Measurements from ENCODE around the gene TMEM132C. TPM values are rescaled to one million over a fixed set of nuclear protein-coding genes. Genes with fewer than 3 reads are reported as not detected.

Gene TMEM132C
- total and polyA plus RNA-seq, 2 donors (not counting 1 experiment from before 2014, with no cell fraction given), result not detected

- ATAC-seq (ENCODE audit: low read depth) (no peak), DNase-seq (no peak)
- Mint-ChIP-seq H3K4me1 (no peaks in the 10 kb centered on the region), H3K4me3 (no peak overlapping the region), H3K27ac (no peak overlapping the region), H3K9me3 (ENCODE audit: insufficient read depth) (peaks cover 2% of the 10 kb centered on the region), H3K27me3 (no peaks in the 10 kb centered on the region)
- Histone ChIP-seq H3K9ac (ENCODE audit: low read length) (no peak overlapping the region), H3K4me2 (replicated peaks; ENCODE audit: low read depth, low read length, poor library complexity, severe bottlenecking) (no peak overlapping the region), H3K4me1 (ENCODE audit: control insufficient read depth in 2 of 2, insufficient read depth in 2 of 2, low read length in 2 of 2) (no peaks in the 10 kb centered on the region), H3K27ac (ENCODE audit: low read length in 2 of 2) (no peak overlapping the region), H3K79me2 (ENCODE audit: control insufficient read depth, insufficient read depth, low read length) (no peaks in the 10 kb centered on the region), H4K20me1 (ENCODE audit: control insufficient read depth, insufficient read depth, low read length, poor library complexity, severe bottlenecking) (no peaks in the 10 kb centered on the region), H3K9me3 (ENCODE audit: control extremely low read depth in 1 of 3, control insufficient read depth in 2 of 3, insufficient read depth in 1 of 3, low read length in 2 of 3) (peaks cover 0 to 21% (median 0%) of the 10 kb centered on the region in 3 donors), H3K27me3 (replicated peaks in 1 of 4; ENCODE audit: control extremely low read depth in 1 of 4, control insufficient read depth in 3 of 4, insufficient read depth in 4 of 4, low read length in 3 of 4) (no peaks in the 10 kb centered on the region), H3K4me3 (ENCODE audit: control extremely low read depth in 1 of 5, extremely low read depth in 1 of 5, insufficient read depth in 1 of 5, low read depth in 2 of 5, low read length in 4 of 5) (no peak overlapping the region), H3K36me3 (replicated peaks in 1 of 2; ENCODE audit: control extremely low read depth in 1 of 2, control insufficient read depth in 1 of 2, extremely low read depth in 1 of 2, insufficient read depth in 2 of 2, low read length in 1 of 2) (no peaks in the 10 kb centered on the region), H2AFZ (ENCODE audit: insufficient read depth, low read depth, low read length, poor library complexity, severe bottlenecking) (no peak overlapping the region)
- ChIA-PET CTCF (no interaction called here), POLR2A (no interaction called here)
- 62% methylated on average over 5 of the region's 7 CpGs for WGBS (ENCODE audit: insufficient coverage)
- intact Hi-C loops (cut with micrococcal nuclease), result no loop called here
- TF ChIP-seq EZH2 (IDR thresholded peaks at IDR 0.05; ENCODE audit: borderline replicate concordance, insufficient read depth, low read depth, low read length, poor library complexity, severe bottlenecking) (no peak), CTCF (IDR thresholded peaks at IDR 0.05) (no peak)
Measured at GRCh38 chr12:128567730-128568129, 300.8 kb downstream of the TMEM132C start.

- Mint-ChIP-seq H3K27me3 (no peaks in the 10 kb centered on the region), H3K4me1 (no peaks in the 10 kb centered on the region), H3K9me3 (ENCODE audit: insufficient read depth) (no peaks in the 10 kb centered on the region), H3K27ac (no peak overlapping the region), H3K4me3 (no peak overlapping the region)
- 76% methylated on average over 6 of the region's 11 CpGs for WGBS (ENCODE audit: insufficient coverage)
- CTCF ChIA-PET, result no interaction called here
- ATAC-seq (ENCODE audit: low read depth) (no peak), DNase-seq (no peak)
- no peaks in the 10 kb centered on the region for H3K27me3 ChIP-seq (replicated peaks in 1 of 4; ENCODE audit: control extremely low read depth in 1 of 4, control insufficient read depth in 3 of 4, insufficient read depth in 4 of 4, low read length in 3 of 4)
- H3K9me3 ChIP-seq (ENCODE audit: control extremely low read depth in 1 of 3, control insufficient read depth in 2 of 3, insufficient read depth in 1 of 3, low read length in 2 of 3), result peaks cover 0 to 16% (median 0%) of the 10 kb centered on the region in 3 donors
- H3K4me1 ChIP-seq (ENCODE audit: control insufficient read depth in 2 of 2, insufficient read depth in 2 of 2, low read length in 2 of 2), result no peaks in the 10 kb centered on the region
- H3K27ac ChIP-seq (ENCODE audit: low read length in 2 of 2), result no peak overlapping the region
- no peak overlapping the region for H3K4me2 ChIP-seq (replicated peaks; ENCODE audit: low read depth, low read length, poor library complexity, severe bottlenecking)
- intact Hi-C loops (cut with micrococcal nuclease), result no loop called here
- no peak overlapping the region for H3K4me3 ChIP-seq (ENCODE audit: control extremely low read depth in 1 of 5, extremely low read depth in 1 of 5, insufficient read depth in 1 of 5, low read depth in 2 of 5, low read length in 4 of 5)
- H3K9ac ChIP-seq (ENCODE audit: low read length), result no peak overlapping the region
- H2AFZ ChIP-seq (ENCODE audit: insufficient read depth, low read depth, low read length, poor library complexity, severe bottlenecking), result no peak overlapping the region
- no peaks in the 10 kb centered on the region for H3K36me3 ChIP-seq (replicated peaks in 1 of 2; ENCODE audit: control extremely low read depth in 1 of 2, control insufficient read depth in 1 of 2, extremely low read depth in 1 of 2, insufficient read depth in 2 of 2, low read length in 1 of 2)
- no peaks in the 10 kb centered on the region for H3K79me2 ChIP-seq (ENCODE audit: control insufficient read depth, insufficient read depth, low read length)
- POLR2A ChIA-PET, result no interaction called here
- no peaks in the 10 kb centered on the region for H4K20me1 ChIP-seq (ENCODE audit: control insufficient read depth, insufficient read depth, low read length, poor library complexity, severe bottlenecking)
- TF ChIP-seq CTCF (IDR thresholded peaks at IDR 0.05), result no peak
- no peak for TF ChIP-seq EZH2 (IDR thresholded peaks at IDR 0.05; ENCODE audit: borderline replicate concordance, insufficient read depth, low read depth, low read length, poor library complexity, severe bottlenecking)
Measured at GRCh38 chr12:128570191-128571065, 303.5 kb downstream of the TMEM132C start.

All from B cell (primary cell).